Kidney capillary endothelial cell (primary cell): ENCODE measurements around the gene HDLBP.

Experiments used
- DNase-seq: peaks from one replicate; pipeline ENCODE4 v3.0.0-alpha.2; 2018; ENCODE audit warnings: low spot score

The HDLBP gene

GRCh38 chr2:241228081-241228859 is 87.2 kb downstream of the HDLBP start:
- no peak for DNase-seq

- no peak for DNase-seq
Measured at GRCh38 chr2:241227594-241227993, 87.9 kb downstream of the HDLBP start.

GRCh38 chr2:241226723-241227572 is 88.5 kb downstream of the HDLBP start:
- DNase-seq = no peak

- no peak for DNase-seq
Measured at GRCh38 chr2:241225983-241226382, 89.5 kb downstream of the HDLBP start.

GRCh38 chr2:241225545-241225944 is 89.9 kb downstream of the HDLBP start:
- no peak for DNase-seq

- no peak for DNase-seq
Measured at GRCh38 chr2:241224851-241225438, 90.5 kb downstream of the HDLBP start.

GRCh38 chr2:241224018-241224850 is 91.2 kb downstream of the HDLBP start:
- no peak for DNase-seq

GRCh38 chr2:241223211-241224017 is 92.1 kb downstream of the HDLBP start:
- DNase-seq = peak; percentile 58

GRCh38 chr2:241219856-241220356 is 95.6 kb downstream of the HDLBP start:
- no peak for DNase-seq

GRCh38 chr2:241219030-241219382 is 96.5 kb downstream of the HDLBP start:
- DNase-seq = no peak

- peak; percentile 51 for DNase-seq
Measured at GRCh38 chr2:241218131-241219029, 97.1 kb downstream of the HDLBP start.

- DNase-seq = peak; percentile 51
Measured at GRCh38 chr2:241217320-241218031, 98.0 kb downstream of the HDLBP start.

GRCh38 chr2:241216211-241216761 is 99.2 kb downstream of the HDLBP start:
- no peak for DNase-seq

GRCh38 chr2:241215421-241215820 is 100.1 kb downstream of the HDLBP start:
- DNase-seq = no peak

- no peak for DNase-seq
Measured at GRCh38 chr2:241214766-241215165, 100.7 kb downstream of the HDLBP start.

- no peak for DNase-seq
Measured at GRCh38 chr2:241214209-241214608, 101.3 kb downstream of the HDLBP start.

- DNase-seq = no peak
Measured at GRCh38 chr2:241213567-241213966, 101.9 kb downstream of the HDLBP start.

- no peak for DNase-seq
Measured at GRCh38 chr2:241213041-241213440, 102.4 kb downstream of the HDLBP start.

- no peak for DNase-seq
Measured at GRCh38 chr2:241211276-241211675, 104.2 kb downstream of the HDLBP start.
